Astrocyte of the cerebellum (primary cell): ENCODE results near the gene PDE10A.

Source experiments
- DNase-seq: peaks from one replicate; pipeline ENCODE4 v3.0.0-alpha.2; 2011; ENCODE audit warnings: low read depth
- H3K4me3 ChIP-seq: 2 replicates; pipeline ENCODE4 v1.5.1; 2011; ENCODE audit warnings: mild to moderate bottlenecking, low read depth, low read length, moderate library complexity
- CTCF ChIP-seq: IDR thresholded peaks from 2 replicates; pipeline ENCODE4 v1.5.1; 2012; ENCODE audit warnings: low read length, low read depth, moderate library complexity, mild to moderate bottlenecking; ENCODE audit errors: missing control alignments
- in situ Hi-C: cut with HindIII; loops from 2 replicates; pipeline ENCODE4 v1.10.0; 2017; ENCODE audit warnings: low sequenced_read_pairs

The PDE10A gene

GRCh38 chr6:165634101-165634880 is 28.8 kb downstream of the PDE10A start:
- in situ Hi-C loops: no loop called here
- no peak for DNase-seq
- TF ChIP-seq CTCF: no peak
- no peak overlapping the region for H3K4me3 ChIP-seq

GRCh38 chr6:165632194-165632593 is 30.8 kb downstream of the PDE10A start:
- TF ChIP-seq CTCF: no peak
- in situ Hi-C loops: no loop called here
- no peak overlapping the region for H3K4me3 ChIP-seq
- no peak for DNase-seq

- no peak for TF ChIP-seq CTCF
- H3K4me3 ChIP-seq: no peak overlapping the region
- in situ Hi-C loops: no loop called here
- no peak for DNase-seq
These were observed 32.5 kb downstream of the PDE10A start for GRCh38 chr6:165630544-165630953.

- TF ChIP-seq CTCF: no peak
- in situ Hi-C loops: no loop called here
- H3K4me3 ChIP-seq: no peak overlapping the region
- DNase-seq: no peak
These were observed 34.1 kb downstream of the PDE10A start for GRCh38 chr6:165628955-165629354.

- TF ChIP-seq CTCF: no peak
- in situ Hi-C loops: no loop called here
- no peak for DNase-seq
- no peak overlapping the region for H3K4me3 ChIP-seq
These were observed 35.7 kb downstream of the PDE10A start for GRCh38 chr6:165627366-165627765.

GRCh38 chr6:165626711-165627110 is 36.3 kb downstream of the PDE10A start:
- no peak for TF ChIP-seq CTCF
- H3K4me3 ChIP-seq: no peak overlapping the region
- in situ Hi-C loops: no loop called here
- no peak for DNase-seq
